ENCODE measurements around the gene NT5C3A. TPM values are rescaled to one million over a fixed set of nuclear protein-coding genes. Genes with fewer than 3 reads are reported as not detected.

Gene NT5C3A
- total RNA-seq, 2 donors from 2014 or later, result 17.5 to 22.1 TPM

DNA sequence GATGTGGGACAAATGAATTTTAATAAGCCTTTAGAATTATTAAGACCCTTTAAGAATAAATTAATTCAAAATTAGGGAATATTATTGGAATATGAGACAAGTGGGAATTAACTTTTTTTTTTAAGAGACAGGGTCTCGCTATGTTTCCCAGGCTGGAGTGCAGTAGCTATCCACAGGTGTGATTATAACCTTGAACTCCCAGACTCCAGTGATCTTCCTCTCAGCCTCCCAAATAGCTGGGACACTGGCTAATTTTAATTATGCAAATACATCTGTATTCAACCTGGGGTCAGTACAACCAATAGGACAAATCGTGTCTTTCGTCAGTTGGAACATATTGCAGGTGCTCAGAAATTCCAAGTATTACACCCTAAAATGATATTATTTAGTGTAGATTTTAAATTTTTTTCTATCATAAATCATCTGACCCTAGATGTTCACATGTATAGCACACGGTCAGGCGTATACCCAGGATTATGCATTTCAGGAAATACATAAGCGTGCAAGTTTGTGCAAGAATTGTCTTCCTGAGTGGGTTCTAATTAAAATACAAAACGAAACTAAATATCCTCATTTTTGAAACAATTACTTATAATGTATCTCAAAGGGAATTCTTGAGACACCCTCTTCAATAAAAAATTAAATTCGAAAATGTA, 1.2 kb downstream of the NT5C3A start:
- no peak overlapping the region for H3K27ac Mint-ChIP-seq
- TF ChIP-seq, protein P1, sequence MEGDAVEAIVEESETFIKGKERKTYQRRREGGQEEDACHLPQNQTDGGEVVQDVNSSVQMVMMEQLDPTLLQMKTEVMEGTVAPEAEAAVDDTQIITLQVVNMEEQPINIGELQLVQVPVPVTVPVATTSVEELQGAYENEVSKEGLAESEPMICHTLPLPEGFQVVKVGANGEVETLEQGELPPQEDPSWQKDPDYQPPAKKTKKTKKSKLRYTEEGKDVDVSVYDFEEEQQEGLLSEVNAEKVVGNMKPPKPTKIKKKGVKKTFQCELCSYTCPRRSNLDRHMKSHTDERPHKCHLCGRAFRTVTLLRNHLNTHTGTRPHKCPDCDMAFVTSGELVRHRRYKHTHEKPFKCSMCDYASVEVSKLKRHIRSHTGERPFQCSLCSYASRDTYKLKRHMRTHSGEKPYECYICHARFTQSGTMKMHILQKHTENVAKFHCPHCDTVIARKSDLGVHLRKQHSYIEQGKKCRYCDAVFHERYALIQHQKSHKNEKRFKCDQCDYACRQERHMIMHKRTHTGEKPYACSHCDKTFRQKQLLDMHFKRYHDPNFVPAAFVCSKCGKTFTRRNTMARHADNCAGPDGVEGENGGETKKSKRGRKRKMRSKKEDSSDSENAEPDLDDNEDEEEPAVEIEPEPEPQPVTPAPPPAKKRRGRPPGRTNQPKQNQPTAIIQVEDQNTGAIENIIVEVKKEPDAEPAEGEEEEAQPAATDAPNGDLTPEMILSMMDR (conservative IDR thresholded peaks at IDR 0.05), result no peak
- H3K9me3 Mint-ChIP-seq, result peaks cover 22% of the 10 kb centered on the region
- no peaks in the 10 kb centered on the region for H3K27me3 ChIP-seq (ENCODE audit: control insufficient read depth, insufficient read depth, low read length, poor library complexity, severe bottlenecking)
- H3K9ac ChIP-seq (ENCODE audit: extremely low read depth, low read length, poor library complexity, severe bottlenecking), result peak overlapping the region; percentile 65
- DNase-seq, result no peak
- peaks cover 10% of the 10 kb centered on the region for H3K4me1 Mint-ChIP-seq
- peaks cover 3% of the 10 kb centered on the region for H3K4me1 ChIP-seq (ENCODE audit: control insufficient read depth, insufficient read depth, low read length)
- peak overlapping the region; percentile 98 for H3K4me3 ChIP-seq (ENCODE audit: low read length)
- peak overlapping the region; percentile 91 for H3K4me3 Mint-ChIP-seq
- no peak overlapping the region for H3K27ac ChIP-seq (ENCODE audit: low read depth, low read length)
- no peaks in the 10 kb centered on the region for H3K27me3 Mint-ChIP-seq (ENCODE audit: insufficient read depth)
- H3K9me3 ChIP-seq (ENCODE audit: control insufficient read depth, low read length), result peaks cover 11% of the 10 kb centered on the region
- H3K36me3 Mint-ChIP-seq (ENCODE audit: low read depth), result peaks cover 19% of the 10 kb centered on the region
- peaks cover 3% of the 10 kb centered on the region for H3K36me3 ChIP-seq (ENCODE audit: control insufficient read depth, insufficient read depth, low read length)
- WGBS, 2 experiments (ENCODE audit: insufficient coverage in 1 of 2, insufficient read length in 1 of 2), result 61 to 87% methylated on average over 1 to 6 of the region's 8 CpGs

DNA sequence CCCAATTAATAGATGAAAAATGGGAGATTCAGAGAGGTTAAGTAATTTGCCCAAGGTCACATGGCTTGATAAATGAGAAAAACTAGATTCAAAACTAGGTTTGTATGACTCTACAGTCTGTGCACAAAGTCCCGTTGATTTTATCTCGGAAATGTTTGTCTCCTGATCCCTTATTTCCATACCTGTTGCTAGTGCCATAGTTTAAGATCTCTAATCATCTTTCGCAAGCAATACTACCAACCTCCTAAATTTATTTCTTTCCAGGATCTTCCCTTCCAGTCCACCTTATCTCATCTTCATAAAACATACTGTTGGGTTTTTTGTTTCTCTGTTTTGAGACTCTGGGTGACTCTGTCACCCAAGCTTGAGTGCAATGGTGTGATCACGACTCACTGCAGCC, 2.9 kb downstream of the NT5C3A start:
- H3K36me3 Mint-ChIP-seq (ENCODE audit: low read depth), result peaks cover 8% of the 10 kb centered on the region
- H3K27me3 Mint-ChIP-seq (ENCODE audit: insufficient read depth), result no peaks in the 10 kb centered on the region
- H3K36me3 ChIP-seq (ENCODE audit: control insufficient read depth, insufficient read depth, low read length), result peaks cover 3% of the 10 kb centered on the region
- no peaks in the 10 kb centered on the region for H3K27me3 ChIP-seq (ENCODE audit: control insufficient read depth, insufficient read depth, low read length, poor library complexity, severe bottlenecking)
- H3K27ac Mint-ChIP-seq, result no peak overlapping the region
- TF ChIP-seq, protein P1 (conservative IDR thresholded peaks at IDR 0.05), result no peak
- 49 to 50% methylated on average over 4 of the region's 4 CpGs for WGBS, 2 experiments (ENCODE audit: insufficient coverage in 1 of 2, insufficient read length in 1 of 2)
- no peak overlapping the region for H3K27ac ChIP-seq (ENCODE audit: low read depth, low read length)
- peaks cover 5% of the 10 kb centered on the region for H3K9me3 Mint-ChIP-seq
- no peak overlapping the region for H3K4me3 ChIP-seq (ENCODE audit: low read length)
- H3K4me1 Mint-ChIP-seq, result peaks cover 10% of the 10 kb centered on the region
- DNase-seq, result no peak
- no peak overlapping the region for H3K9ac ChIP-seq (ENCODE audit: extremely low read depth, low read length, poor library complexity, severe bottlenecking)
- no peaks in the 10 kb centered on the region for H3K9me3 ChIP-seq (ENCODE audit: control insufficient read depth, low read length)
- no peak overlapping the region for H3K4me3 Mint-ChIP-seq
- peaks cover 3% of the 10 kb centered on the region for H3K4me1 ChIP-seq (ENCODE audit: control insufficient read depth, insufficient read depth, low read length)

DNA sequence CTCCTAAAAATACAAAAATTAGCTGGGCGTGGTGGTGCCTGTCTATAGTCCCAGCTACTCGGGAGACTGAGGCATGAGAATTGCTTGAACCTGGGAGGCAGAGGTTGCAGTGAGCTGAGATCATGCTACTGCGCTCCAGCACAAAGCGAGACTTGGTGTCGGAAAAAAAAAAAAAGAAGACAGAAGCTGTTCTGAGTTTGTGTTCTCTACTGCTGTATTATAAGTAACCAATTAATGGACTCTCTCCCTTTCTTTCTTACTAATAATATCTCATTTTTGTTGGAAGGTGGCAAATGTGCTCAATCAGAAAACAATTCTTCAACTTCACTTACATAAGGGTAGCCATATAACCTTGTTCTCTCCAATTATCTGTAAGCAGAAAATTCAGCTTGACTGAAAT, 7.4 kb downstream of the NT5C3A start:
- Mint-ChIP-seq H3K27ac (no peak overlapping the region), H3K9me3 (no peaks in the 10 kb centered on the region), H3K4me1 (peaks cover 15% of the 10 kb centered on the region), H3K27me3 (ENCODE audit: insufficient read depth) (no peaks in the 10 kb centered on the region), H3K4me3 (no peak overlapping the region), H3K36me3 (ENCODE audit: low read depth) (peaks cover 7% of the 10 kb centered on the region)
- peaks cover 3% of the 10 kb centered on the region for H3K4me1 ChIP-seq (ENCODE audit: control insufficient read depth, insufficient read depth, low read length)
- no peaks in the 10 kb centered on the region for H3K27me3 ChIP-seq (ENCODE audit: control insufficient read depth, insufficient read depth, low read length, poor library complexity, severe bottlenecking)
- H3K9me3 ChIP-seq (ENCODE audit: control insufficient read depth, low read length), result no peaks in the 10 kb centered on the region
- H3K9ac ChIP-seq (ENCODE audit: extremely low read depth, low read length, poor library complexity, severe bottlenecking), result no peak overlapping the region
- H3K36me3 ChIP-seq (ENCODE audit: control insufficient read depth, insufficient read depth, low read length), result peaks cover 3% of the 10 kb centered on the region
- no peak overlapping the region for H3K4me3 ChIP-seq (ENCODE audit: low read length)
- H3K27ac ChIP-seq (ENCODE audit: low read depth, low read length), result no peak overlapping the region
- 93 to 98% methylated on average over 2 to 5 of the region's 5 CpGs for WGBS, 2 experiments (ENCODE audit: insufficient coverage in 1 of 2, insufficient read length in 1 of 2)
- TF ChIP-seq, protein P1 (conservative IDR thresholded peaks at IDR 0.05), result no peak
- DNase-seq, result no peak

All from endodermal cell (in vitro differentiated cells).